ENCODE measurements around the gene MPST.

MPST gene

GRCh38 chr22:37051391-37052385, 32.1 kb downstream of the MPST start, which contains the start of gene KCTD17:
KCTD17 (plus strand) TSS chr22:37051742; CDS start chr22:37051761, 19 bp downstream.
- no peak for TF ChIP-seq Cebpa-rat (IDR thresholded peaks at IDR 0.05)
- H3K4me2 ChIP-seq = peak within 1 kb of the TSS; percentile 93
- H3K9me3 ChIP-seq = no peaks in the 10 kb centered on the region
- peaks cover 26% of the 10 kb centered on the region for H3K36me3 ChIP-seq
- peak within 1 kb of the TSS; percentile 73 for H3K27ac ChIP-seq
- no peaks in the 10 kb centered on the region for H3K27me3 ChIP-seq
- H3K4me1 ChIP-seq = peaks cover 61% of the 10 kb centered on the region
- H3K9ac ChIP-seq = peak within 1 kb of the TSS; percentile 79
- H3K4me3 ChIP-seq = peak within 1 kb of the TSS; percentile 88
- 0 out of 2 replicates have a peak, but pooled peaks cover 25% of the 10 kb centered on the region for H4K20me1 ChIP-seq

- Histone ChIP-seq H3K36me3 (peaks cover 35% of the 10 kb centered on the region), H3K4me3 (peak overlapping the region; percentile 88), H3K9ac (peak overlapping the region; percentile 79), H3K27ac (no peak overlapping the region; the same call in 1 of the 2 replicates), H3K4me1 (peaks cover 51% of the 10 kb centered on the region), H3K27me3 (no peaks in the 10 kb centered on the region), H3K4me2 (peak overlapping the region; percentile 93), H3K9me3 (no peaks in the 10 kb centered on the region), H4K20me1 (0 out of 2 replicates have a peak, but pooled peaks cover 25% of the 10 kb centered on the region)
- no peak for TF ChIP-seq Cebpa-rat (IDR thresholded peaks at IDR 0.05)
Measured at GRCh38 chr22:37052386-37053309, 33.1 kb downstream of the MPST start.

GRCh38 chr22:37053310-37054055, 33.9 kb downstream of the MPST start:
- Histone ChIP-seq H3K36me3 (peaks cover 43% of the 10 kb centered on the region), H3K27ac (no peak overlapping the region; the same call in 1 of the 2 replicates), H3K9me3 (no peaks in the 10 kb centered on the region), H4K20me1 (0 out of 2 replicates have a peak, but pooled peaks cover 25% of the 10 kb centered on the region), H3K9ac (peak overlapping the region; percentile 49; the same call in 1 of the 2 replicates), H3K4me2 (peak overlapping the region; percentile 93), H3K4me3 (no peak overlapping the region), H3K27me3 (no peaks in the 10 kb centered on the region), H3K4me1 (peaks cover 51% of the 10 kb centered on the region)
- TF ChIP-seq Cebpa-rat (IDR thresholded peaks at IDR 0.05) = no peak

GRCh38 chr22:37054056-37054395, 34.5 kb downstream of the MPST start:
- H3K36me3 ChIP-seq = peaks cover 49% of the 10 kb centered on the region
- no peak overlapping the region for H3K4me3 ChIP-seq

GRCh38 chr22:37054600-37055365, 35.2 kb downstream of the MPST start:
- H3K4me3 ChIP-seq = no peak overlapping the region
- no peak overlapping the region for H3K27ac ChIP-seq

More at GRCh38 chr22:37054056-37054395, 34.5 kb downstream of the MPST start:
- Histone ChIP-seq H3K4me1 (peaks cover 51% of the 10 kb centered on the region), H3K27ac (no peak overlapping the region), H3K9ac (peak overlapping the region; percentile 49; the same call in 1 of the 2 replicates), H3K9me3 (no peaks in the 10 kb centered on the region), H4K20me1 (0 out of 2 replicates have a peak, but pooled peaks cover 25% of the 10 kb centered on the region), H3K27me3 (no peaks in the 10 kb centered on the region), H3K4me2 (peak overlapping the region; percentile 93)
- TF ChIP-seq Cebpa-rat (IDR thresholded peaks at IDR 0.05) = no peak

GRCh38 chr22:37056246-37056645, 36.7 kb downstream of the MPST start:
- Histone ChIP-seq H3K4me1 (peaks cover 60% of the 10 kb centered on the region), H3K36me3 (peaks cover 67% of the 10 kb centered on the region), H3K4me2 (no peak overlapping the region), H3K27me3 (no peaks in the 10 kb centered on the region), H3K9me3 (no peaks in the 10 kb centered on the region), H3K4me3 (no peak overlapping the region), H3K27ac (no peak overlapping the region), H4K20me1 (0 out of 2 replicates have a peak, but pooled peaks cover 25% of the 10 kb centered on the region), H3K9ac (no peak overlapping the region)
- no peak for TF ChIP-seq Cebpa-rat (IDR thresholded peaks at IDR 0.05)

More at GRCh38 chr22:37054600-37055365, 35.2 kb downstream of the MPST start:
- TF ChIP-seq Cebpa-rat (IDR thresholded peaks at IDR 0.05) = no peak
- Histone ChIP-seq H3K9me3 (no peaks in the 10 kb centered on the region), H3K27me3 (no peaks in the 10 kb centered on the region), H3K4me1 (peaks cover 56% of the 10 kb centered on the region), H3K9ac (0 out of 2 replicates have a peak overlapping the region, but pooled peaks have one; percentile 49), H3K4me2 (peak overlapping the region; percentile 93), H4K20me1 (0 out of 2 replicates have a peak, but pooled peaks cover 25% of the 10 kb centered on the region), H3K36me3 (peaks cover 56% of the 10 kb centered on the region)

GRCh38 chr22:37057226-37057625, 37.7 kb downstream of the MPST start:
- peaks cover 67% of the 10 kb centered on the region for H3K4me1 ChIP-seq
- peaks cover 74% of the 10 kb centered on the region for H3K36me3 ChIP-seq
- H3K9me3 ChIP-seq = no peaks in the 10 kb centered on the region
- no peak overlapping the region for H3K4me3 ChIP-seq
- no peak overlapping the region for H3K9ac ChIP-seq
- TF ChIP-seq Cebpa-rat (IDR thresholded peaks at IDR 0.05) = no peak
- no peaks in the 10 kb centered on the region for H3K27me3 ChIP-seq
- H4K20me1 ChIP-seq = 0 out of 2 replicates have a peak, but pooled peaks cover 24% of the 10 kb centered on the region
- H3K27ac ChIP-seq = no peak overlapping the region
- H3K4me2 ChIP-seq = no peak overlapping the region

All from BLaER1 (cell line).